ENCODE data around the gene LSM3. TPM values are rescaled to one million over a fixed set of nuclear protein-coding genes. Genes with fewer than 3 reads are reported as not detected.

LSM3 gene
- total RNA-seq, 1 experiment from 2014 or later, result 10.2 TPM

DNA sequence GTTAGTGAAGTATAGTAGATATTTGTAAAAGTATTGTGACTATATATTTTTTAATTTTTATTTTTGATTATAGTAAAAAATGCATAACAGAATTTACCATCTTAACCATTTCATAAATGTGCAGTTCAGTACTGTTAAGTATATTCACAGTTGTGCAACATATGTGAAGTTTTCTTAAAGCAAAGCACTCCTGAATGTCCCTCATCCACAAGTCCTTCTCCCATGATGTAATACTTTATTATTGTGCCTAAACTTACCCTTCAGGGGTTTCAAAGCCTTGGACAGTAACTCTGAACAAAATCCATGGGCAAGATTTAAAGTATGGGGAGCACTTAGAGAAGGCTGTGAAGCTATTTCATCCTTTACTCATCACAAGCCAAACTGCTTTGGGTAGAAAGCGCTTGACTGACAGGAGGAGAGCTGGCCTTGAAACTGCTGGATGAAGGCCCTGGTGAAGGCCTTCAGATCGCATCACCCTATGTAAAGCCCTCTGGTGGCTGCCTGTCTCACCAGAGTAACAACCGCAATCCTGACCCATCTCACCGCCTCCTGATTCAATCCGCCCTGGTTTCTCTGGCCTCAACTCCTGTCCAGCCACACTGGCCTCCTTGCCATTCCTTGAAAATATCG is 28.0 kb downstream of the LSM3 start:
- peaks cover 7% of the 10 kb centered on the region for H3K36me3 Mint-ChIP-seq (ENCODE audit: insufficient read depth, unreplicated experiment)
- ChIA-PET CTCF (interaction anchor here (0.7 to 6.6 kb wide), 3 partner anchors 22 to 260 kb away, joined by 3 to 96 read pairs (median 3); no protein-coding TSS in a partner anchor), POLR2A (no interaction called here)
- H3K9me3 Mint-ChIP-seq (ENCODE audit: unreplicated experiment), result no peaks in the 10 kb centered on the region
- no TSS peak for BruUV-seq (replicated peaks)
- no peak for DNase-seq (ENCODE audit: unreplicated experiment)
- no peaks in the 10 kb centered on the region for H3K4me1 Mint-ChIP-seq (ENCODE audit: insufficient read depth, unreplicated experiment)
- H3K27ac Mint-ChIP-seq (ENCODE audit: low read depth, unreplicated experiment), result no peak overlapping the region
- H3K27me3 Mint-ChIP-seq (ENCODE audit: insufficient read depth, unreplicated experiment), result no peaks in the 10 kb centered on the region
- intact Hi-C loops (cut with micrococcal nuclease), result no loop called here
- H3K4me3 Mint-ChIP-seq (ENCODE audit: unreplicated experiment), result no peak overlapping the region
- TF ChIP-seq CTCF (IDR thresholded peaks at IDR 0.05; ENCODE audit: unreplicated experiment), result no peak

DNA sequence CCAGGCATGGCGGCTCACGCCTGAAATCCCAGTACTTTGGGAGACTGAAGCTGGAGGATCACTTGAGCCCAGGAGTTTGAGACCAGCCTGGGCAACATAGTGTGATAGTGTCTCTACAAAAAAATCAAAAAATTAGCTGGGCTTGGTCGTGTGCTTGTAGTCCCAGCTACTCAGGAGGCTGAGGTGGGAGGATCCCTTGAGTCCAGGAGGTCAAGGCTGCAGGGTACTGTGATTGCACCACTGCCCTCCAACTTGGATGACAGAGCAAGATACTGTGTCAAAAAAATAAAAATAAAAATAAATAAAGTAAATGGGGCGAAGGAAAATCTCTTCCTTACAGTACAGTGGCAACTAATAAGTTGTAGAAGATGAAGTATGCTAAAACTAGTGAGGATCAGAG is 29.6 kb downstream of the LSM3 start:
- Mint-ChIP-seq H3K36me3 (ENCODE audit: insufficient read depth, unreplicated experiment) (peaks cover 7% of the 10 kb centered on the region), H3K4me1 (ENCODE audit: insufficient read depth, unreplicated experiment) (no peaks in the 10 kb centered on the region), H3K4me3 (ENCODE audit: unreplicated experiment) (no peak overlapping the region), H3K27me3 (ENCODE audit: insufficient read depth, unreplicated experiment) (no peaks in the 10 kb centered on the region), H3K27ac (ENCODE audit: low read depth, unreplicated experiment) (no peak overlapping the region), H3K9me3 (ENCODE audit: unreplicated experiment) (no peaks in the 10 kb centered on the region)
- ChIA-PET POLR2A (no interaction called here), CTCF (interaction anchor here (6.6 kb wide), 1 partner anchor 259 kb away, joined by 96 read pairs; no protein-coding TSS in a partner anchor)
- TF ChIP-seq CTCF (IDR thresholded peaks at IDR 0.05; ENCODE audit: unreplicated experiment), result no peak
- no peak for DNase-seq (ENCODE audit: unreplicated experiment)
- intact Hi-C loops (cut with micrococcal nuclease), result no loop called here
- no TSS peak for BruUV-seq (replicated peaks)

- ChIA-PET POLR2A (interaction anchor here (1.3 kb wide), 1 partner anchor 52 kb away, joined by 3 read pairs; no protein-coding TSS in a partner anchor), CTCF (no interaction called here)
- Mint-ChIP-seq H3K27ac (ENCODE audit: low read depth, unreplicated experiment) (no peak overlapping the region), H3K4me1 (ENCODE audit: insufficient read depth, unreplicated experiment) (no peaks in the 10 kb centered on the region), H3K9me3 (ENCODE audit: unreplicated experiment) (no peaks in the 10 kb centered on the region), H3K27me3 (ENCODE audit: insufficient read depth, unreplicated experiment) (no peaks in the 10 kb centered on the region), H3K36me3 (ENCODE audit: insufficient read depth, unreplicated experiment) (peaks cover 7% of the 10 kb centered on the region), H3K4me3 (ENCODE audit: unreplicated experiment) (no peak overlapping the region)
- no TSS peak for BruUV-seq (replicated peaks)
- no peak for TF ChIP-seq CTCF (IDR thresholded peaks at IDR 0.05; ENCODE audit: unreplicated experiment)
- no peak for DNase-seq (ENCODE audit: unreplicated experiment)
- intact Hi-C loops (cut with micrococcal nuclease), result no loop called here
These were observed 30.4 kb downstream of the LSM3 start for GRCh38 chr3:14208977-14209394.

GRCh38 chr3:14209581-14210289 is 31.1 kb downstream of the LSM3 start:
- no peaks in the 10 kb centered on the region for H3K4me1 Mint-ChIP-seq (ENCODE audit: insufficient read depth, unreplicated experiment)
- ChIA-PET POLR2A (interaction anchor here (0.6 to 1.3 kb wide), 3 partner anchors 24 to 51 kb away, joined by 3 to 5 read pairs (median 3); partner anchors contain the start of genes LSM3 and XPC), CTCF (interaction anchor here (0.6 to 0.7 kb wide), 3 partner anchors 20 to 711 kb away, joined by 3 to 4 read pairs (median 3); no protein-coding TSS in a partner anchor)
- BruUV-seq (replicated peaks), result no TSS peak
- intact Hi-C loops (cut with micrococcal nuclease), result no loop called here
- no peak overlapping the region for H3K4me3 Mint-ChIP-seq (ENCODE audit: unreplicated experiment)
- TF ChIP-seq CTCF (IDR thresholded peaks at IDR 0.05; ENCODE audit: unreplicated experiment), result no peak
- H3K27ac Mint-ChIP-seq (ENCODE audit: low read depth, unreplicated experiment), result no peak overlapping the region
- H3K36me3 Mint-ChIP-seq (ENCODE audit: insufficient read depth, unreplicated experiment), result peaks cover 7% of the 10 kb centered on the region
- H3K27me3 Mint-ChIP-seq (ENCODE audit: insufficient read depth, unreplicated experiment), result no peaks in the 10 kb centered on the region
- no peak for DNase-seq (ENCODE audit: unreplicated experiment)
- H3K9me3 Mint-ChIP-seq (ENCODE audit: unreplicated experiment), result no peaks in the 10 kb centered on the region

All from MCF 10A (cell line).